H1 (cell line): Measurements from ENCODE around the gene SYNPO. TPM values are rescaled to one million over a fixed set of nuclear protein-coding genes. Genes with fewer than 3 reads are reported as not detected.

Experiments
- CBX8 ChIP-seq: fragments of 300-800, 300-1000 bp; sonication (generic); IDR thresholded peaks from 2 replicates; pipeline ENCODE4 v1.7.1; 2016; ENCODE audit warnings: low read depth, low read length, borderline replicate concordance
- CHD7 ChIP-seq: fragments of 300-600 bp; sonication (generic); IDR thresholded peaks from 2 replicates; pipeline ENCODE4 v1.7.1; 2012; ENCODE audit warnings: low read length, moderate library complexity, mild to moderate bottlenecking, inconsistent platforms; ENCODE audit not compliant: insufficient replicate concordance
- MAFK ChIP-seq: IDR thresholded peaks from 2 replicates; pipeline ENCODE4 v1.6.1; 2012; ENCODE audit warnings: low read depth, mild to moderate bottlenecking, improper control_type of control experiment, low read length
- POU5F1 ChIP-seq: IDR thresholded peaks from 2 replicates; pipeline ENCODE4 v1.6.1; 2011; ENCODE audit warnings: low read depth, mild to moderate bottlenecking, low read length, moderate library complexity
- RBBP5 ChIP-seq: IDR thresholded peaks from 2 replicates; pipeline ENCODE4 v1.7.1; 2012; ENCODE audit warnings: low read depth, mild to moderate bottlenecking, inconsistent platforms, low read length, moderate library complexity, borderline replicate concordance
- RXRA ChIP-seq: IDR thresholded peaks from 2 replicates; pipeline ENCODE4 v1.6.1; 2011; ENCODE audit warnings: low read depth, mild to moderate bottlenecking, low read length, moderate library complexity; ENCODE audit not compliant: insufficient read depth
- SIRT6 ChIP-seq: IDR thresholded peaks from one replicate; pipeline ENCODE4 v1.7.1; 2012; ENCODE audit warnings: low read length, inconsistent platforms
- SP1 ChIP-seq: IDR thresholded peaks from 2 replicates; pipeline ENCODE4 v1.6.1; 2011; ENCODE audit warnings: low read depth, low read length
- SUZ12 ChIP-seq: fragments of 200-600 bp; sonication (generic); IDR thresholded peaks from 2 replicates; pipeline ENCODE4 v1.6.1; 2012; ENCODE audit warnings: mild to moderate bottlenecking, inconsistent platforms, low read length, moderate library complexity, mixed read lengths
- TEAD4 ChIP-seq: IDR thresholded peaks from 2 replicates; pipeline ENCODE4 v1.6.1; 2012; ENCODE audit warnings: low read depth, low read length, inconsistent platforms, mixed read lengths
- polyA plus RNA-seq, 7 experiments: library from polyadenylated mRNA; depleted of rRNA in 3 of 7; stranded (reverse) in 5 of 7; unstranded in 2 of 7; fragments of >200 nt in 5 of 7; fragments of 200-250 nt in 2 of 7; gene quantifications; 1 replicate in 5 of 7; 2 replicates in 1 of 7; 4 replicates in 1 of 7; pipeline versions ENCODE4 v1.2.1 to v1.2.3, GENCODE V29; 2011 to 2013; ENCODE audit warnings: missing spikeins in 2 of 7, mixed read lengths in 2 of 7
- total RNA-seq: library from RNA; stranded (reverse); fragmentation: NEBNext Ultra II Directional; extraction: Animal tissue kit (Norgen Biotek cat#: 25700); gene quantifications from 2 replicates; pipeline ENCODE4 v1.2.1, GENCODE V29; 2021

The SYNPO gene
- total and polyA plus RNA-seq, 2 of the 8 experiments (the other 6 are each of a cell fraction or from before 2014, with no cell fraction given), result 2.3 TPM

- TF ChIP-seq CHD7 (no peak), RXRA (no peak), SIRT6 (no peak), SUZ12 (no peak), TEAD4 (no peak), SP1 (no peak), POU5F1 (no peak), RBBP5 (no peak), MAFK (no peak), CBX8 (no peak)
These were observed 48.7 kb downstream of the SYNPO start (continued) for GRCh38 chr5:150689120-150689519.
